NCI-H2196 treated with DMSO at 0.1 percent for 48 hours (cell line): Measurements from ENCODE around the gene NDUFA8.

Source experiments
- DNase-seq: peaks from one replicate; lab custom pipeline; 2025; ENCODE audit not compliant: unreplicated experiment; lab: John Stamatoyannopoulos, UW

The NDUFA8 gene

GRCh38 chr9:122102156-122102555, 57.4 kb downstream of the NDUFA8 start:
- DNase-seq, result no peak

- no peak for DNase-seq
These were observed 58.8 kb downstream of the NDUFA8 start for GRCh38 chr9:122100756-122101155.

- DNase-seq, result peak; percentile 37
These were observed 60.2 kb downstream of the NDUFA8 start for GRCh38 chr9:122099271-122099869.

DNA sequence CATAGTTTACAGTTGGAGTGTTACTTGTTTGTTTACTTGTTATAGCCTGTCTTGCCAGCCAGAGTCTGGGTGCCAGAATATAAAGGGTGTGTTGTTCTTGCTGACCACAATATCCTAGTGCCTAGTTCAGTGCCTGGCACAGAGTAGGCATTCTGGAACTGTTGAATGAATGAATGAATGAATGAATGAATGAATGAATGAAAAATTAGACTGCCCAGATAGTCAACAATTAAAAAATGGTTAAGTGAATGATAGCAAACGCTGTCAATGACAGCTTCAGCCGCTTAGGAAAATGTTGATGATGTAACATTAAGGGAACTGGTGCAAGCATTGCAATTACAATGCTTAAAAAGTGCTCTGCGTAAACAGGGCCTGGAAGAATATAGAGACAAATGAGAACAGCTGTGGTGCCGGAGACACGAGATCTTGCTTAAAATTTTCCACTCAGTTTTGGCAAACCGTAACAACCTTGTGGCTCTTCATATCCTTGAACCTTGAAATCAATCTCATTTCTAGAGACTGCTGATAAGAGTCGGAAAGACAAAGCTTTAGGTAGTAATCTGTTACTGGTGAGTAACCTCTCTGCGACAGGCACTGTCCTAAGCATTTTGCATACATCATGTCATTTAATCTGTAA, 61.8 kb downstream of the NDUFA8 start:
- DNase-seq, result no peak

DNA sequence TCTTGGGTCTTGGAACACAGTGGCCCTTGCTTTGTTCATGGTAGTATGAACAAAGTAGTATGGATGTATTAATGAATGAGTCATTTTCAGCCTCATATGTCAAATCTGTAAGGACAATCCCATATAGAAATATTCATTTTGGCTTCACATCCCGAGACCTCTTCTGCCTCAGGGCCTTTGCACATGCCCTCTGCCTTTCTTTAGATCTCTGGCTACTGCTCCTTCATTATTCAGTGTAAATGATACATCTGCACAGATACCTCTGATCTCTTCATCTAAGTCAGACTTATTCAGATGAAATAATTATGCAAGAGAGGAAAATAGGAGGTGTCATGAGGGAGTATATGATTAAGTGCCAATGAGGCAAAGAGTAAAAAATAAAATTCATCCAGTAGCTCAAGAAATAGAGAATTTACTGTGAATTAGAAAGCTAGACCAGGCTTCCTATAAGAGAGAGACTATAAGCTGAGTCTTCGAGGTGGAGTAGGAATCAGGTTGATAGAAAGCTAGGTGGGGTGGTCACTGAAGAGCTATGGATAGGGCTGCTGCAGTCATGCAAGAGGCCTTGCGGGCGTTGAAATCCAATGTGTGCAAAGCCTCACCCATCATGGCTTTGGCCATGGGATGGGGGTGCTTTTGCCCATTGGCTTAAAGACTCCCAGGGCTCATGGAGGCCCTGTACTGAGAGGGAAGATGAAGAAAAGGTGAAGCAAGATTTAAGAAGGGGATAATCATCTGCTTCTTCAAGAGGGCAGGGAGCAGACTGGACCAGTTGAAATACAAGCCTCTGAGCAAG, 62.8 kb downstream of the NDUFA8 start:
- DNase-seq, result no peak

GRCh38 chr9:122095010-122095767, 64.4 kb downstream of the NDUFA8 start:
- DNase-seq, result no peak
